K562 (cell line): Measurements from ENCODE around the gene SYS1.

Experiments
- CHD1 ChIP-seq: fragments of 200-600 bp; sonication (generic); IDR thresholded peaks from one replicate; pipeline ENCODE4 v1.6.1; 2012; ENCODE audit warnings: mild to moderate bottlenecking, moderate library complexity, low read length, inconsistent platforms
- CREM ChIP-seq: IDR thresholded peaks from 2 replicates; pipeline ENCODE4 v1.6.1; 2014; ENCODE audit warnings: antibody characterized with exemption, low read depth
- HDAC2 ChIP-seq: fragments of 450-650 bp; IDR thresholded peaks from 2 replicates; pipeline ENCODE4 v1.6.1; 2016; ENCODE audit warnings: mild to moderate bottlenecking
- POLR2AphosphoS5 ChIP-seq: IDR thresholded peaks from 2 replicates; pipeline ENCODE4 v1.6.1; 2011; ENCODE audit warnings: mild to moderate bottlenecking, low read depth, low read length, moderate library complexity; ENCODE audit not compliant: control insufficient read depth, insufficient read depth
- POLR3G ChIP-seq: IDR thresholded peaks from 2 replicates; pipeline ENCODE4 v1.6.1; 2011; ENCODE audit not compliant: insufficient read length, insufficient replicate concordance; ENCODE audit errors: extremely low read depth
- RFX7 ChIP-seq: fragments of 250-450 bp; sonication (Bioruptor Pico); IDR thresholded peaks from 2 replicates; pipeline ENCODE4 v1.5.1; 2021; ENCODE audit warnings: mild to moderate bottlenecking
- TF ChIP-seq, protein P1 (sequence below), 3 experiments: IDR thresholded peaks in 2 of 3; conservative IDR thresholded peaks in 1 of 3; 2 replicates each; pipeline ENCODE4 v1.5.1; 2011 to 2012; ENCODE audit warnings: low read length in 3 of 3, mild to moderate bottlenecking in 3 of 3, control low read depth in 2 of 3, improper control_type of control experiment in 1 of 3, inconsistent platforms in 1 of 3, low read depth in 1 of 3, mixed read lengths in 1 of 3, moderate library complexity in 1 of 3; ENCODE audit not compliant: insufficient read depth in 2 of 3
- TF ChIP-seq, protein P2 (sequence below): sonication (generic); formaldehyde crosslinking; IDR thresholded peaks from 2 replicates; pipeline ENCODE4 v1.5.0; 2020; ENCODE audit warnings: missing genetic modification reagents

DNA sequence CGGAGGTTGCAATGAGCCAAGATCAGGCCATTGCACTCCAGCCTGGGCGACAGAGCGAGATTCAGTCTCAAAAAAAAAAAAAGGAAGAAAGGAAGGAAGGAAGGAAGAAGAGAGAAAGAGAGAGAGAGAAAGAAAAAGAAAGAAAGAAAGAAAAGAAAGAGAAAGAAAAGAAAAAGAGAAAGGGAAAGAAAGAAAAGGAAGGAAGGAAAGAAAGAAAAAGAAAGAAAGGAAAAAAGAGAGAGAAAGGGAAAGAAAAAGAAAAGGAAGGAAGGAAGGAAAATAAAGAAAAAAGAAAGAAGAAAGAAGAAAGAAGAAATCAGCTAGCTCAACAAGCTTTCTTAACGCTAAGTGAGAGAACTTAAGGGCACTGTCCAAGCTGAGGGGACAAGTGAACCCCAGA, 47.3 kb upstream of the SYS1 start:
- TF ChIP-seq POLR2AphosphoS5 = no peak
- TF ChIP-seq, protein P1, sequence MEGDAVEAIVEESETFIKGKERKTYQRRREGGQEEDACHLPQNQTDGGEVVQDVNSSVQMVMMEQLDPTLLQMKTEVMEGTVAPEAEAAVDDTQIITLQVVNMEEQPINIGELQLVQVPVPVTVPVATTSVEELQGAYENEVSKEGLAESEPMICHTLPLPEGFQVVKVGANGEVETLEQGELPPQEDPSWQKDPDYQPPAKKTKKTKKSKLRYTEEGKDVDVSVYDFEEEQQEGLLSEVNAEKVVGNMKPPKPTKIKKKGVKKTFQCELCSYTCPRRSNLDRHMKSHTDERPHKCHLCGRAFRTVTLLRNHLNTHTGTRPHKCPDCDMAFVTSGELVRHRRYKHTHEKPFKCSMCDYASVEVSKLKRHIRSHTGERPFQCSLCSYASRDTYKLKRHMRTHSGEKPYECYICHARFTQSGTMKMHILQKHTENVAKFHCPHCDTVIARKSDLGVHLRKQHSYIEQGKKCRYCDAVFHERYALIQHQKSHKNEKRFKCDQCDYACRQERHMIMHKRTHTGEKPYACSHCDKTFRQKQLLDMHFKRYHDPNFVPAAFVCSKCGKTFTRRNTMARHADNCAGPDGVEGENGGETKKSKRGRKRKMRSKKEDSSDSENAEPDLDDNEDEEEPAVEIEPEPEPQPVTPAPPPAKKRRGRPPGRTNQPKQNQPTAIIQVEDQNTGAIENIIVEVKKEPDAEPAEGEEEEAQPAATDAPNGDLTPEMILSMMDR (IDR thresholded peaks at IDR 0.05 in 2 of 3, conservative IDR thresholded peaks at IDR 0.05 in 1 of 3; ENCODE audit: insufficient read depth in 2 of 3, low read depth in 1 of 3, low read length in 3 of 3) = no peak
- TF ChIP-seq CHD1 = no peak
- TF ChIP-seq CREM = no peak
- TF ChIP-seq, protein P2, sequence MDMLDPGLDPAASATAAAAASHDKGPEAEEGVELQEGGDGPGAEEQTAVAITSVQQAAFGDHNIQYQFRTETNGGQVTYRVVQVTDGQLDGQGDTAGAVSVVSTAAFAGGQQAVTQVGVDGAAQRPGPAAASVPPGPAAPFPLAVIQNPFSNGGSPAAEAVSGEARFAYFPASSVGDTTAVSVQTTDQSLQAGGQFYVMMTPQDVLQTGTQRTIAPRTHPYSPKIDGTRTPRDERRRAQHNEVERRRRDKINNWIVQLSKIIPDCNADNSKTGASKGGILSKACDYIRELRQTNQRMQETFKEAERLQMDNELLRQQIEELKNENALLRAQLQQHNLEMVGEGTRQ (CRISPR knock-in tag) = no peak
- TF ChIP-seq POLR3G = no peak
- no peak for TF ChIP-seq HDAC2
- TF ChIP-seq RFX7 (CRISPR knock-in tag) = no peak
